Stimulated activated CD8-positive, alpha-beta memory T cell treated with anti-CD3 and anti-CD28 coated beads, Interleukin-2, amount 100 ng/mL, for 1 hour (primary cell): ENCODE data around the gene SH3D21.

ENCODE experiments used
- DNase-seq, 2 donors: peaks; one replicate each; pipeline ENCODE4 v3.0.0-alpha.2; 2020; ENCODE audit warnings: low read depth in 2 of 2

The SH3D21 gene

GRCh38 chr1:36303650-36304360 is 2.4 kb upstream of the SH3D21 start:
- no peak for DNase-seq

DNA sequence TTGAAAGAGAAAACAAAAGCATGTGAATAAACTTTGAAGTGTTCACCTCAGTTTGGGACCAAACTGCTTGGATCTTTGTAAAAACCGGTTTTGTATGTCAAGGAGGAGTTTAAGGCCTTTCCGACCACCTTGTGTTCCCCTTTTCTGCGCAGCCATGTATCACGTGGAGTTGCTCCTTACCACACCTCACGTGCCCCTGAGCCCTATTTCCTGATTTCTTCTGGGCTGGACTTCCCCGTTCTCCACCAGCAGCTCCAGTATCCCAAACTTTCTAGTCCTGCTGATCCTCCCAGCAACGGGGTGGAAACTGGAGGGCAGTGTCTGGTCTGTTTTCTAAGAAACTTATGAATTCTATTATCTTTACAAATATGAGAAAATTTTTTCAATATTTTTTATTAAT is 1.6 kb upstream of the SH3D21 start:
- no peak for DNase-seq

DNA sequence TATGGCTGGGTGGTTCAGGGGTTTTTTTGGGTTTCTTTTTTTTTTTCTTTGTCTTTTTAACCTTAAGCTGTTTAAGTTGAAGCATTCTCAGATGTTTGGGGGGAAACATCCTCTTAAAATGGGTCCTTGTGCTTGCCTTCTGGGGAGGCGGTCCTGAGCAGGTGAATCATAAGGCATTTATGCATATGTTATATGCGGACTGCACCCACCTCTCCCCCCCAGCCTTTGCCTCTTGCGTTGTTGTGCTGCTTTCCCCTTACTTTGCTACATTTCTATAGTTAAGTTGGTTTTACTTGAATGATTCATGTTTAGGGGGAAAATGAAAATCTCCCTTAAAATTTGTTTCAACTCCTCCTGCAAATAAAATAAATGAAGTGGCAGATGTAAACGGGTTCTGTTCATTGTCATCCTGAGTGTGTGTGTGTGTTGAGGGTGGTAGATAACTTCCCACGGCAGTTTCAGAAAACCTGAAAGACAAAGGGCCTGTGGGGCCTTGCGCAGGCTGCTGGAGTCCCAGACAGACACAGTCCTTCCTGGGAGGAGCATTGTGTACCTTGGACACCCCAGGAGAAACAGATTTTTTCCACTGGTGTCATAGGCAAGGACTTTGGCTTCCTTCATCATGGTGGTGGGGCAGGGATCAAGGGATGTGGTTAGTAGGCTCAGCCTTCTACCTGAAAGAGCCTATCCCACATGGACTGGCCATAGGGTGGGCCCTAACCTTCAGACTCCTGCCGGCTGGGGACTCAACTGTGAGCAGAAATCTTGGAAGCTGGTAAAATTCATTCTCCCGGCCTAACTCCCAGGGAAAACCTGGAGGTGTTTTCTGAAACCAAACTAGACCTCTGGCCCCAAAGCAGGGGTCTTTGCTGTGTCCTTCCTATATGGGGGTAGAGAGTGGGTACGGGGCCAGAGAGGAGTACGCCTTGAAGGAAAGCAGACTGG is 926 bp upstream of the SH3D21 start:
- DNase-seq: no peak

DNA sequence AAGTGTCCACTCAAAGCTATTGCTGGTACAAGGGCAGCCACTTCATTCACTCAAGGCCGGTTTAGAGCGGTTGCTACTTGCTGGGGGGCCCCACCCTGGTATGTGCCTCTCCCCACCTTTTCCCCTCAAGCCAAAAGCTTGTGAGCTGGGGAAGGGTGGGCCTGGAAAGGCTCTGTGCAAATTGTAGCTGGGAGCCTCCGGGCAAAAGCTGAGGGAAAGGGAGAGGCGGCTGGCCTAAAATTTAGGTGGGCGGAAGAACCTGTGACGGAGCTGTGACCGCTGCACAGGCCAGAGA is 306 bp upstream of the SH3D21 start:
- no peak for DNase-seq

GRCh38 chr1:36306902-36307456 is 811 bp downstream of the SH3D21 start:
- peak; percentile 83 to 87 for DNase-seq

DNA sequence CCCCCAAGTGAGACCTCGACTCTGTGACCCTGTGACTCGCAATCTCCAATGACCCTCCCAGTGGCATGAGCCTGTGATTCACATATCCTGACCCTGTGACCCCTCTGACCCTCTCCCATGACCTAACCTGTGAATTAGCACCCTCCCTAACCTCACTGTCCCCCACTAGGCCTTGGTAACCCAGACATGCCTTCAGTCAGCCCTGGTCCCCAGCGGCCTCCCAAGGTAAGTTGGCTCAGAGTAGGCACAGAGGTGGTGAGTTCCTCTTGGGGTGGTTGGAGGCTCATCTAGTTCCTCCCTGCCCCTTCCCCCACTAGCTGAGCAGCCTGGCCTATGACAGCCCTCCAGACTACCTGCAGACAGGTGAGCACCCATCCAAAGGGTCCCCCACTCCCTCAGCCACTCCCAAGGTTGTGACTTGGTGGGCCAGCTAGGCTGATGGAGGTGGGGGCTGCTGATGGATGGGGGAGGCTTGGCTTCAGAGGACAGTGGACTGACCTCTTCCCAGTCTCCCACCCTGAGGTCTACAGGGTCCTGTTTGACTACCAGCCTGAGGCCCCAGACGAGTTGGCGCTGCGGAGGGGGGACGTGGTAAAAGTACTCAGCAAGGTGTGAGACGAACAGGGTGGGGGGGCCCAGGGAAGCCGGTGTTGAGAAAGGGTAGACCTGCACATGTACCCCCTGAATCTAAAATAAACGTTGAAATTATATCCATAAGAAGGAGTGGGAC is 1.6 kb downstream of the SH3D21 start:
- no peak for DNase-seq

GRCh38 chr1:36309397-36309796 is 3.2 kb downstream of the SH3D21 start:
- DNase-seq: no peak

GRCh38 chr1:36320291-36320761 is 14.2 kb downstream of the SH3D21 start:
- DNase-seq: no peak

DNA sequence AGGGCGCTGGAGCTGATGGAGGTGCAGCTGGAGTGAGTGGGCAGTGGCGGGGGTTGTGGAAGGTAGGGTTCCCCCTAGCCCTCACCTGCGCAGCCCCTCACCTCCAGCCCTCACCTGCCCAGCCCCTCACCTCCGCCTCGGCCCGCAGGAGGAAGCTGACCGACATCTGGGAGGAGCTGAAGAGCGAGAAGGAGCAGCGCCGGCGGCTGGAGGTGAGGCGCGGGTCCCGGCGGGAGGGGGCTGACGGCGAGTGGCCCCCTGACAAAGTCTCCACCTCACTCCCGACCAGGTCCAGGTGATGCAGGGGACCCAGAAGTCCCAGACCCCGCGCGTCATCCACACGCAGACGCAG is 14.6 kb downstream of the SH3D21 start:
- no peak for DNase-seq

GRCh38 chr1:36321119-36321951 is 15.2 kb downstream of the SH3D21 start:
- no peak for DNase-seq

GRCh38 chr1:36322041-36322785 is 16.0 kb downstream of the SH3D21 start:
- DNase-seq: no peak

DNA sequence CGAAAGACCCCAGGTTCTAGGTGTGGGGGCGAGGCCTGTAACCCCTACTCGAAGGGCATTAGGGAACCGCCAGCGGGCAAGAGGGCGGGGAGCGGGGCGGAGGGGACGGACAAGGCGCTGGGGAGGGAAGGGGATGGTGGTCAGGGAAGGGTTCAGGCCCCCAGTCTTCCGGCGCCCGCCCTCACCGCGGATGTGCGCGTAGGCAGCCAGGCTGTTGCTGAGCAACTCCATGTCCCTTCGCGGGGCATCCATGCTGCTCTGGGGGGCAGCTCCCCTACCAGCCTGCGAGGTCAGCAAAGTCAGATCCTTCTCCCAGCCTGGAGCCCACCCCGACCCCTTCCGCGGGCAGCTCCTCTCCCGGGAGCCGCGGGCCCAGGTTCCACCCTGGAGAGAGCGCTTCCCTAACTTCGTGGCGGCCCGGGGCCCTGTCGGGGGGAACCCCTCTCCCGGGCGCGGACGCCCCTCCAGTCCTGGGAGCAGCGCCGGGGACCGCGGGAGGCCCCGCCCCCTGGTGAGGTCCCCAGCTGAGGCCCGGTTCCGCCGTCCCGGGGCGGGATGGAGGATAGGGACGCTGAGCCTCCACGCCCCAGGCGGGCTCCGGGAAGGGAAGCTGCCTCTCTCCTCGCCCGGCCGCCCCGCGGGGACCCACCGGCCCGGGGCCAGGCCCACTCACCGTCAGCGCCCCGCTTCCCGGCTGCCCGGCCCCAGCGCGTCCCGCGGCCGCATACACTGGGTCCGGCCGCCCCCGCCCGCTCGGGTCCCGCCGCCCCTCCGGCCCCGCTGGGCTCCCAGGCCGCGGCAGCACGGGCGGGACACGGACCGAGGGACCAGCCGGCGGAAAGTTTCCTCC is 16.8 kb downstream of the SH3D21 start:
- DNase-seq: no peak

DNA sequence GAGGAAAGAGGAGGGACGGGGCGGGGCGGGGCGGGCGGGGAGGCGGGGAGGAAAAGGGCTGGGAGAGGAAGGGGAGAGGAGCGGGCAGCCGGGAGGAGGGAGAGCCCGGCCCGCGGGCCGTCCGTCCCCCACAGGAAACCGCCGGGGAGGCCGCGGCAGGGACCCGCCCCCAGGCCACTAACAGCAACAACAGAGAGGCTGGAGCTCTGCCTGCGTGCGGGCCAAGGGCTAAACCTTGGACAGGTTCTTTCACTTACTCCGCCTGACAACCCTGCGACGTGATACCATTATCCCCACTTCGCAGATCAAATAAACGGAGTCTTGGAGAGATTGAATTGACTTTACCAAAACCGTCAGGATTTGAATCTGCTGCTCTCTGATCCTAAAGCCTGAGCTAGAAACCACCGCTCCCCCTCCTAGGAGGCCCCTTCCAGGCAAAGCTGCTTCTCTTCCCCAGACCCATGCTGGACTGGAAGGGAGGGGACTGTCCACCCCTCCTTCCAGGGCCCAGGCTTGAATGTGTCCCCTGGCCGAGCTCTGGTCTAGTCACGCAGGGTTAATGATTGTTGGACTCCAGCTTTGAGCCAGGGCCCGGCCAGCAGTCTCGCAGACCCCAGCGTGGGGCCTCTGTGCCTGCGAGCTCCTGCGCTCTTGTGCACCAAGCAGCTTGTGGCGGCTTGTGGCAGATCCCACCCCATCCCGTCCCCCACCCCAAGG is 17.6 kb downstream of the SH3D21 start, which contains the start of gene EVA1B:
EVA1B (minus strand) TSS at position 10 of the 717 bp plus-strand sequence. CDS start 608 bp downstream, outside the sequence.
- no peak for DNase-seq

- no peak for DNase-seq
Measured at GRCh38 chr1:36324353-36324703, 18.2 kb downstream of the SH3D21 start.

GRCh38 chr1:36326499-36326898 is 20.3 kb downstream of the SH3D21 start:
- DNase-seq: no peak

DNA sequence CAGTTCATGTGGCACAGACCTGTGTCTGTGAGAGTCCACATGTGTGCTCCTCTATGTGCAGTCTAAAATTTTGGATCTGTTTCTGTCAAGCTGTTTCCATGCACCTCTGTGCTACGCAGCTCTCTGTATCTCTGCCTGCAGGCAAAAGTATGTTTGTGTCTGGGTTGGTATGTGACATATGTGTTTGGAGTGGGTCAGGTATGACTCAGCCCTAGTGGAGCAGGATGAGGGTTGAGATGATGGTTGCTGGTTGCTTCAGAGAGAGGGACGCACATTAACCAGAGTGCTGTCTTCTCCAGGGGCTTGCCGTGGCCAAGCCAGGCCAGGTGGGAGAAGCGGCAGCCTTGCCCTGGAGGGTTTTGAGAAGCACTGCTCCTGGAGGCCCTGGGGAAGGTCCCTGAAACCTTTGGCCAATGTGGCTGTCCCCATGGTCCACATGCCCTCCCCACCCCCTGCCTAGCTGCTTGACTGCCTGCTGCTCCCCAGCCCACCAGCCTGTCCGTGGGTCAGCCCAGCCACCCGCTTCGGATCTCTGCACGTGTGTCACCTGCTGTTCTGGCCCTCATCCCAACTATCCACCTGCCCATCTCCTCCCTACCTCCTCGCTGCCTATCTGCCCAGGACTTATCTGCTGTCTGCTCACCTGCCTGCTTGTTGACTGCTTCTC is 21.4 kb downstream of the SH3D21 start:
- no peak for DNase-seq

- no peak for DNase-seq
Measured at GRCh38 chr1:36328088-36328480, 21.9 kb downstream of the SH3D21 start.

GRCh38 chr1:36328713-36329112 is 22.5 kb downstream of the SH3D21 start:
- DNase-seq: no peak
